T-helper 1 cell treated with Interleukin-12 subunit alpha and Interleukin-12 subunit beta and Interleukin-4 antibody, amounts not matched to agents 30 ng/mL and 1 ng/mL, for 36 hours (primary cell): ENCODE results near the gene CLEC11A. TPM values are rescaled to one million over a fixed set of nuclear protein-coding genes. Genes with fewer than 3 reads are reported as not detected.
"Not testable (repeated sequence)": the region's sequence is repeated elsewhere in the genome, so short reads cannot be mapped to it uniquely, and the experiment has no call there.

Experiments
- intact Hi-C: fragments of 100-400 bp; cut with micrococcal nuclease; formaldehyde crosslinking; loops from one replicate; pipeline ENCODE4 v1.15.1; 2024
- total RNA-seq: library from RNA; stranded (reverse); gene quantifications from 2 replicates; pipeline ENCODE4 v1.2.3, GENCODE V29; 2022

Gene CLEC11A
- total RNA-seq, 1 donor from 2014 or later: 0.93 TPM

- intact Hi-C loops: no loop called here
Measured at GRCh38 chr19:50721441-50722137, 1.6 kb upstream of the CLEC11A start.

- intact Hi-C loops: no loop called here
Measured at GRCh38 chr19:50722201-50723013, 757 bp upstream of the CLEC11A start.

GRCh38 chr19:50723735-50724521 is 764 bp downstream of the CLEC11A start:
- intact Hi-C loops: loop anchor here (1.0 to 2.0 kb wide), 7 partner anchors 45 to 395 kb away; partner anchors contain the start of genes KCNC3, NR1H2 and POLD1

GRCh38 chr19:50724522-50725217 is 1.5 kb downstream of the CLEC11A start:
- intact Hi-C loops: loop anchor here (1.0 to 2.0 kb wide), 9 partner anchors 45 to 699 kb away; partner anchors contain the start of genes KCNC3, NR1H2, POLD1 and VRK3

- intact Hi-C loops: loop anchor here (1.0 to 2.0 kb wide), 4 partner anchors 67 to 700 kb away; partner anchors contain the start of genes NR1H2, POLD1 and VRK3
Measured at GRCh38 chr19:50725218-50725910, 2.2 kb downstream of the CLEC11A start.

GRCh38 chr19:50725911-50726230 is 2.7 kb downstream of the CLEC11A start:
- intact Hi-C loops: loop anchor here (1.0 to 2.0 kb wide), 4 partner anchors 68 to 701 kb away; partner anchors contain the start of genes NR1H2, POLD1 and VRK3

GRCh38 chr19:50728084-50728737 is 5.0 kb downstream of the CLEC11A start:
- intact Hi-C loops: loop anchor here (1.0 kb wide), 1 partner anchor 76 kb away; no protein-coding TSS in a partner anchor

GRCh38 chr19:50729894-50730293 is 6.7 kb downstream of the CLEC11A start:
- intact Hi-C loops: no loop called here

- intact Hi-C loops: no loop called here
Measured at GRCh38 chr19:50735869-50736268, 12.7 kb downstream of the CLEC11A start.

GRCh38 chr19:50736338-50736737 is 13.2 kb downstream of the CLEC11A start:
- intact Hi-C loops: no loop called here

GRCh38 chr19:50739132-50739913 is 16.2 kb downstream of the CLEC11A start:
- intact Hi-C loops: no loop called here

- intact Hi-C loops: no loop called here
Measured at GRCh38 chr19:50739914-50740426, 16.8 kb downstream of the CLEC11A start.

- intact Hi-C loops: no loop called here
Measured at GRCh38 chr19:50741179-50741933, 18.2 kb downstream of the CLEC11A start.

GRCh38 chr19:50743537-50743936 is 20.4 kb downstream of the CLEC11A start:
- intact Hi-C loops: no loop called here

- intact Hi-C loops: no loop called here
Measured at GRCh38 chr19:50745221-50745620, 22.1 kb downstream of the CLEC11A start.

GRCh38 chr19:50747141-50747540 is 24.0 kb downstream of the CLEC11A start:
- intact Hi-C loops: not testable (repeated sequence)

- intact Hi-C loops: no loop called here
Measured at GRCh38 chr19:50749490-50749889, 26.3 kb downstream of the CLEC11A start.

GRCh38 chr19:50750010-50750409 is 26.8 kb downstream of the CLEC11A start:
- intact Hi-C loops: no loop called here
